Measurements from ENCODE around the gene PRPS1.

GRCh38 chrX:107628662-107629539, 591 bp downstream of the PRPS1 start:
- TF ChIP-seq RARB (CRISPR knock-in tag; IDR thresholded peaks at IDR 0.05): no peak
- TF ChIP-seq PPARA (CRISPR knock-in tag; IDR thresholded peaks at IDR 0.05; ENCODE audit: borderline replicate concordance): no peak
- TF ChIP-seq TCF4 (CRISPR knock-in tag; IDR thresholded peaks at IDR 0.05; ENCODE audit: borderline replicate concordance): no peak
- no peak for TF ChIP-seq CSRNP3 (CRISPR knock-in tag; IDR thresholded peaks at IDR 0.05)
- no peak for TF ChIP-seq GLIS3 (CRISPR knock-in tag; IDR thresholded peaks at IDR 0.05)
- no peak for TF ChIP-seq ISL1 (CRISPR knock-in tag; IDR thresholded peaks at IDR 0.05)
- TF ChIP-seq TSHZ2 (CRISPR knock-in tag; IDR thresholded peaks at IDR 0.05): no peak
- no peak for TF ChIP-seq ZFP30 (CRISPR knock-in tag; IDR thresholded peaks at IDR 0.05)
- TF ChIP-seq CSDC2 (CRISPR knock-in tag; IDR thresholded peaks at IDR 0.05): no peak
- no peak for TF ChIP-seq TOX (CRISPR knock-in tag; IDR thresholded peaks at IDR 0.05; ENCODE audit: borderline replicate concordance)
- no peak for TF ChIP-seq PATZ1 (CRISPR knock-in tag; IDR thresholded peaks at IDR 0.05; ENCODE audit: borderline replicate concordance)
- no peak for TF ChIP-seq POU6F1 (CRISPR knock-in tag; IDR thresholded peaks at IDR 0.05; ENCODE audit: borderline replicate concordance, low read depth)
- no peak for TF ChIP-seq ZC3H10 (CRISPR knock-in tag; IDR thresholded peaks at IDR 0.05)
- TF ChIP-seq ZFP3 (CRISPR knock-in tag; IDR thresholded peaks at IDR 0.05): no peak
